GM19351 (cell line): Measurements from ENCODE around the gene DNER.
"Not testable (repeated sequence)": the region's sequence is repeated elsewhere in the genome, so short reads cannot be mapped to it uniquely, and the experiment has no call there.

ENCODE experiments used
- ATAC-seq: cut with Tn5 transposase; IDR thresholded peaks from one replicate; pipeline ENCODE4 v1.9.1; 2021; ENCODE audit warnings: mild to moderate bottlenecking, moderate library complexity; ENCODE audit not compliant: unreplicated experiment

The DNER gene

DNA sequence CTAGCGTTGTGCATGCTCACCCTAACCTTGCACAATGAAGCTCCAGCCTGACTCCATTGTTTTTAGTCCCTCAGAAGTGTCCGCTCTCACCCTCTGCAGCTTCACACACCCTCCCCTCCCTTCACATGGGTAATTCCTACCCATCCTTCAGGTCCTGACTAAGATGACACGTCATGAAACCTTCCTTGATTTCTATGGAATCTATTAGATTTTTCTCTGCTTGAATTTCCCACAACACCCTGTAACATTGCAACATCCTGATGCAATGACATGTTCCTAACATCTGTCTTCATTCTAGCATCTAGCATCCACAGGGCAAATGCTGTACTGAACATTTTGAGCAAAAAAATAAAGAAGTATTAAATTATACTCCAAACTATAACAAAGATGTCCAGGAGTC, 366.2 kb downstream of the DNER start:
- ATAC-seq = no peak

GRCh38 chr2:229346816-229347540, 367.4 kb downstream of the DNER start:
- no peak for ATAC-seq

DNA sequence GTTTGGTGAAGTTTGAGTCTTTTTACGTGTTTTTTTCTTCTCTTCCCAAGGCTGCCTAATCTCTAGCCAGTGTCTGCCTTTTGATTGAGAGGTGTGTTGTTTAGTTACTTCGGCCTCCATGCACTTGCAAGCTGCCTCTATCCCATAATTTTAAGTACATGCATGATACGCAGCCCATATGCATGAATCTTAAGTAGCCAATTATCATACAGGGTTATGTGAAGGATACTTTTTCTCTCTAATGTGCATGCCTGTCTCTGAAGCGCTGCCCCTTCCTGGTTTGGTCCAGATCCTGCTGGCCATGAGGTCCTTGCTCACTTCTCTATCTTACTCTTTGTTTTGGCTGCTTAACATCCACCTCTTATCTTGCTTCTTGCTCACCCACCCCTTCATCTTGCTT, 369.4 kb downstream of the DNER start:
- ATAC-seq = no peak

DNA sequence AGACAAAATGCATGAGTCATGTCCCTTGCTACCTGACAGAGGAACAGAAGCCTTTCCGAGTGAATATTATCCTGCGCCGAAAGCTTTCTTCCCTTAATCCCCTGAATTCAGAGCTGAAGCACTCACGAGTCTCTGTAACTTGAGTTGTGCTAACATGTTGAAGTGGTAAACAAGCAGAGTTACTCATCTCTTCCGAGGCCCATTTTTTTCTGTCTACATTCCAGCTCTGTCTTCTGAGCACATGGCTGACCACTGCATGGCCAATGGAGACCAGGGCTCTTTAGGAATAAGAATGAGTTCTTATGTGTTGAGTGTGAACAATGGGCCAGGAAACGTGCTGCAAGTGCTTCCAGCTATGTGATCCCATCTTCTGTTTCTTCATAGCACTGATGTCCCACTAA, 370.2 kb downstream of the DNER start:
- no peak for ATAC-seq

DNA sequence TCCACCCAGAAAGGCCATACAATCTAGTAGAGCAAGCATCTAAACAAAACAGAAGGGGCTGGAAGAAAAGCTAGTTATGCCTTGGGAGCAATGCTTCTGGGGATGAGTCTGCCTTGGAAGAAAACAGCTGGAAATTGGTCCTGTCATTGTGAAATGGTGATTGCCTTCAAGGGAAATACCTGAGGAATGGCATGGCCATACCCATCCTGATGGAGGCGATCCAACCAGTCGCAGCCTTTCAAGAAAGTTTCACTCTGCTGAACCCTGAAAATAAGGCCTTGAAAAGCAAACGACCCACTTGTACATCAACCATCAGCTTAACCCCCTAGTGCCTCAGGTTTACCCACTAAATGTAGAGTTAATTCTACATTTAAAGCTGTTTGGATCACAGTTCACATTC, 370.7 kb downstream of the DNER start:
- no peak for ATAC-seq

DNA sequence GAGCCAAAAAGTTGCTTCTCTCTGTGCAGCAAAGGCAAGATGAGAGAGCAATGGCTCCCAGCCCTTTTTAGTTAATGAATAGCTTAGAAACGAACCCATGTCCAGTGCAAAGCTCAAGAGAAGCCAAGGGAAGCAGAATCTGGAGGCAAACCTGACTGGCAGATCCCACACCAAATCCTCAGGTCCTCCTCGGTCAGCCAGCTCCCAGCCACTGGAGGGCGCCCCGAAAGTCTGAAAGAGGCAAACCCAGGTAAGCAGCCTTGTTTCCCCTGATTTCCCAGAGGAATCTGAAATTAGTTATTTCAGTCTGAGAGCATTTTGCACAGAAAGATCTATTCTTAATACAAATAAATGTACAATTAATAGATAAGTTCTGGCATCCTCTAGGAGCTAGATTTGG, 372.0 kb downstream of the DNER start:
- no peak for ATAC-seq

- no peak for ATAC-seq
These were observed 374.1 kb downstream of the DNER start for GRCh38 chr2:229340086-229340760.

DNA sequence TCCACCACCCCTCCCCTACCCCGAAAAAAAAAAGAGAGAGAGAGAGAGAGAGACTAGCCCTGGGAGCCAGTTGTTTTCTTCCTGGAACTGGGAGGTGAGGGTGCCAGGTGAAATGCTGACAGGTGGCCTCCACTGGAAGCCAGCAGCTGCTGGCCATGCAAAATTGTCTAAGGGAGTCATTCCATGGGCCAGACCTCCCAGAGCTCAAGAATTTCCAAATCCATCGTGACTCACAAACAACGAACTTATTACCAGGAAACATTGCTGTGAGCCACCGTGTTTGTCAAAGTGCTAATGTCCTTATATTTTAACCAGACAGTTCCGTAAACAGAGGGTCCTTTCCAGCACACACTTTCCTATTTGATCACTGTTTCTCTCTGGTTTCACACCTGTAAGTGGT, 374.7 kb downstream of the DNER start:
- no peak for ATAC-seq

GRCh38 chr2:229339171-229339570, 375.2 kb downstream of the DNER start:
- ATAC-seq = not testable (repeated sequence)

GRCh38 chr2:229335877-229336346, 378.4 kb downstream of the DNER start:
- no peak for ATAC-seq

GRCh38 chr2:229335330-229335729, 379.0 kb downstream of the DNER start:
- ATAC-seq = no peak

GRCh38 chr2:229330952-229331351, 383.4 kb downstream of the DNER start:
- no peak for ATAC-seq

DNA sequence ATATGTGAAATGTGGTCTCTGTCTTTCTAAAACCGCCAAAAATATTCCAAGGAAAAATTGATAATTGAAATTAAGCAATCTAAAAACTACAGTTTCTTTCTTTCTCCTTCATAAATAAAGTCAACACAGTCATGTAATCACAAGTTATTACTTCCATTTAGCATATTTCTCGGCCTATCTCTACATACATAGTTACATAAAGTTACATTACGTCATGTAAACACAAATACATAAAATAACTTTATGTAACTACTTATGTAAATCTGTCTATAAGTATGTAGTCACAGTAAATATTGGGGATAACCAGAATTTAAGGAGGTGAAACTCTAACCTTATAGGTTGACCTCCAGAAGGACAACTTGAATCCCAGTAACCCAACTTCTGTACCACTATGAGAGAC, 394.8 kb downstream of the DNER start:
- no peak for ATAC-seq

- ATAC-seq = no peak
These were observed 400.2 kb downstream of the DNER start for GRCh38 chr2:229314117-229314516.

GRCh38 chr2:229313591-229313990, 400.8 kb downstream of the DNER start:
- no peak for ATAC-seq
